Esophagus squamous epithelium (tissue), 4 donors: ENCODE results near the gene MSMP.

Experiments
- CTCF ChIP-seq, 6 experiments: fragments of 450-650 bp in 4 of 6; fragments of 200-600 bp in 2 of 6; sonication (generic) in 2 of 6; IDR thresholded peaks; one replicate each; pipeline ENCODE4 v1.5.1; 2016 to 2019; ENCODE audit warnings: antibody characterized with exemption in 6 of 6, mild to moderate bottlenecking in 4 of 6, moderate library complexity in 4 of 6
- POLR2A ChIP-seq, 4 donors: fragments of 450-650 bp; IDR thresholded peaks; one replicate each; pipeline ENCODE4 v1.6.1; 2017; ENCODE audit warnings: antibody characterized with exemption in 4 of 4, mild to moderate bottlenecking in 4 of 4, moderate library complexity in 3 of 4

- TF ChIP-seq CTCF (IDR thresholded peaks at IDR 0.05) (no peak), POLR2A (IDR thresholded peaks at IDR 0.05) (no peak)
Observed at GRCh38 chr9:35755071-35755470, 995 bp upstream of the MSMP start.
